CD4-positive, alpha-beta T cell treated with Interleukin-17A for 1 hour (primary cell): ENCODE measurements around the gene TSHZ1.

Source experiments
- DNase-seq: peaks from one replicate; pipeline ENCODE4 v3.0.0-alpha.2; 2020

Gene TSHZ1

GRCh38 chr18:75279381-75279780, 68.8 kb downstream of the TSHZ1 start:
- no peak for DNase-seq

- no peak for DNase-seq
Observed at GRCh38 chr18:75280427-75281280, 70.1 kb downstream of the TSHZ1 start.

GRCh38 chr18:75282746-75283145, 72.1 kb downstream of the TSHZ1 start:
- no peak for DNase-seq

- no peak for DNase-seq
Observed at GRCh38 chr18:75283731-75284130, 73.1 kb downstream of the TSHZ1 start.

- no peak for DNase-seq
Observed at GRCh38 chr18:75284566-75284965, 74.0 kb downstream of the TSHZ1 start.

GRCh38 chr18:75285876-75286275, 75.3 kb downstream of the TSHZ1 start:
- DNase-seq, result no peak

- DNase-seq, result no peak
Observed at GRCh38 chr18:75287006-75287405, 76.4 kb downstream of the TSHZ1 start.

GRCh38 chr18:75287700-75288099, 77.1 kb downstream of the TSHZ1 start:
- no peak for DNase-seq

GRCh38 chr18:75289761-75290160, 79.2 kb downstream of the TSHZ1 start:
- DNase-seq, result no peak

- DNase-seq, result no peak
Observed at GRCh38 chr18:75290737-75291358, 80.3 kb downstream of the TSHZ1 start.

- no peak for DNase-seq
Observed at GRCh38 chr18:75291460-75291859, 80.9 kb downstream of the TSHZ1 start.

- no peak for DNase-seq
Observed at GRCh38 chr18:75293591-75293990, 83.0 kb downstream of the TSHZ1 start.

- no peak for DNase-seq
Observed at GRCh38 chr18:75297731-75298130, 87.1 kb downstream of the TSHZ1 start.

- no peak for DNase-seq
Observed at GRCh38 chr18:75304678-75305557, 94.3 kb downstream of the TSHZ1 start.

GRCh38 chr18:75305984-75306383, 95.4 kb downstream of the TSHZ1 start:
- no peak for DNase-seq

GRCh38 chr18:75307530-75307929, 96.9 kb downstream of the TSHZ1 start:
- DNase-seq, result no peak

GRCh38 chr18:75309564-75309963, 99.0 kb downstream of the TSHZ1 start:
- DNase-seq, result no peak

- DNase-seq, result no peak
Observed at GRCh38 chr18:75314117-75314516, 103.5 kb downstream of the TSHZ1 start.

GRCh38 chr18:75314606-75315005, 104.0 kb downstream of the TSHZ1 start:
- DNase-seq, result no peak

GRCh38 chr18:75316223-75316622, 105.6 kb downstream of the TSHZ1 start:
- DNase-seq, result no peak

- no peak for DNase-seq
Observed at GRCh38 chr18:75316826-75317225, 106.2 kb downstream of the TSHZ1 start.

- no peak for DNase-seq
Observed at GRCh38 chr18:75317300-75317699, 106.7 kb downstream of the TSHZ1 start.

GRCh38 chr18:75317703-75318102, 107.1 kb downstream of the TSHZ1 start:
- no peak for DNase-seq

GRCh38 chr18:75319905-75320304, 109.3 kb downstream of the TSHZ1 start:
- DNase-seq, result no peak
